HCT116 (cell line): Measurements from ENCODE around the gene MATK.

Experiments used
- CBX3 ChIP-seq: IDR thresholded peaks from 2 replicates; pipeline ENCODE4 v1.6.1; 2012; ENCODE audit warnings: low read depth
- EZH2 ChIP-seq: fragments of 200-600 bp; sonication (generic); IDR thresholded peaks from 2 replicates; pipeline ENCODE4 v1.6.1; 2017; ENCODE audit warnings: antibody characterized with exemption, mixed run types
- EZH2phosphoT487 ChIP-seq: fragments of 200-600 bp; IDR thresholded peaks from 2 replicates; pipeline ENCODE4 v1.6.1; 2018; ENCODE audit warnings: antibody characterized with exemption, borderline replicate concordance
- POLR2A ChIP-seq: IDR thresholded peaks from 2 replicates; pipeline ENCODE4 v1.7.0; 2011; ENCODE audit warnings: borderline replicate concordance; ENCODE audit not compliant: insufficient read depth, insufficient read length; ENCODE audit errors: extremely low read depth
- YY1 ChIP-seq: IDR thresholded peaks from 2 replicates; pipeline ENCODE4 v1.6.1; 2011; ENCODE audit warnings: low read length, low read depth, moderate library complexity, mild to moderate bottlenecking; ENCODE audit not compliant: insufficient replicate concordance; ENCODE audit errors: extremely low read depth
- ZFX ChIP-seq: fragments of 450-650 bp; IDR thresholded peaks from 2 replicates; pipeline ENCODE4 v1.6.1; 2017
- TF ChIP-seq, protein P1 (sequence below): IDR thresholded peaks from 2 replicates; pipeline ENCODE4 v1.6.1; 2012; ENCODE audit warnings: low read depth

GRCh38 chr19:3766520-3766919, 19.7 kb downstream of the MATK start:
- TF ChIP-seq CBX3 (no peak), ZFX (no peak), POLR2A (no peak), EZH2phosphoT487 (no peak), YY1 (no peak), EZH2 (no peak)
- TF ChIP-seq, protein P1, sequence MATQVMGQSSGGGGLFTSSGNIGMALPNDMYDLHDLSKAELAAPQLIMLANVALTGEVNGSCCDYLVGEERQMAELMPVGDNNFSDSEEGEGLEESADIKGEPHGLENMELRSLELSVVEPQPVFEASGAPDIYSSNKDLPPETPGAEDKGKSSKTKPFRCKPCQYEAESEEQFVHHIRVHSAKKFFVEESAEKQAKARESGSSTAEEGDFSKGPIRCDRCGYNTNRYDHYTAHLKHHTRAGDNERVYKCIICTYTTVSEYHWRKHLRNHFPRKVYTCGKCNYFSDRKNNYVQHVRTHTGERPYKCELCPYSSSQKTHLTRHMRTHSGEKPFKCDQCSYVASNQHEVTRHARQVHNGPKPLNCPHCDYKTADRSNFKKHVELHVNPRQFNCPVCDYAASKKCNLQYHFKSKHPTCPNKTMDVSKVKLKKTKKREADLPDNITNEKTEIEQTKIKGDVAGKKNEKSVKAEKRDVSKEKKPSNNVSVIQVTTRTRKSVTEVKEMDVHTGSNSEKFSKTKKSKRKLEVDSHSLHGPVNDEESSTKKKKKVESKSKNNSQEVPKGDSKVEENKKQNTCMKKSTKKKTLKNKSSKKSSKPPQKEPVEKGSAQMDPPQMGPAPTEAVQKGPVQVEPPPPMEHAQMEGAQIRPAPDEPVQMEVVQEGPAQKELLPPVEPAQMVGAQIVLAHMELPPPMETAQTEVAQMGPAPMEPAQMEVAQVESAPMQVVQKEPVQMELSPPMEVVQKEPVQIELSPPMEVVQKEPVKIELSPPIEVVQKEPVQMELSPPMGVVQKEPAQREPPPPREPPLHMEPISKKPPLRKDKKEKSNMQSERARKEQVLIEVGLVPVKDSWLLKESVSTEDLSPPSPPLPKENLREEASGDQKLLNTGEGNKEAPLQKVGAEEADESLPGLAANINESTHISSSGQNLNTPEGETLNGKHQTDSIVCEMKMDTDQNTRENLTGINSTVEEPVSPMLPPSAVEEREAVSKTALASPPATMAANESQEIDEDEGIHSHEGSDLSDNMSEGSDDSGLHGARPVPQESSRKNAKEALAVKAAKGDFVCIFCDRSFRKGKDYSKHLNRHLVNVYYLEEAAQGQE, result no peak
